Measurements from ENCODE around the gene GPC5. TPM values are rescaled to one million over a fixed set of nuclear protein-coding genes. Genes with fewer than 3 reads are reported as not detected.

GPC5 gene
- total and polyA plus RNA-seq, 2 of the 8 experiments (the other 6 are each of a cell fraction or from before 2014, with no cell fraction given) = 0.20 to 0.39 TPM

GRCh38 chr13:91375116-91375729, 23.2 kb upstream of the GPC5 start:
- H4K8ac ChIP-seq (ENCODE audit: extremely low read depth, insufficient read depth, low read length) = no peak overlapping the region
- no peak overlapping the region for H2BK12ac ChIP-seq (ENCODE audit: low read depth, low read length)
- WGBS, 2 experiments (ENCODE audit: extremely low coverage in 1 of 2, insufficient coverage in 1 of 2, insufficient read length in 1 of 2, insufficient replicate concordance in 2 of 2, low coverage in 1 of 2, low lambda C conversion rate in 2 of 2, missing lambda C conversion rate in 1 of 2) = 91% methylated on average over 4 of the region's 4 CpGs; no CpG with 5 or more reads in 1 of the 2 experiments
- H2BK15ac ChIP-seq (ENCODE audit: low read length) = no peak overlapping the region
- no peak overlapping the region for H3K23ac ChIP-seq (ENCODE audit: insufficient read length)
- no peak overlapping the region for H2AFZ ChIP-seq (ENCODE audit: low read length)
- ChIA-PET CTCF (ENCODE audit: partially characterized antibody) (interaction anchor here (0.6 to 3.6 kb wide), 12 partner anchors 14 to 407 kb away, joined by 3 to 27 read pairs (median 4); no protein-coding TSS in a partner anchor), POLR2A (ENCODE audit: partially characterized antibody) (interaction anchor here (1.2 kb wide), 2 partner anchors 16 to 17 kb away, joined by 3 read pairs; no protein-coding TSS in a partner anchor)
- no peak for DNase-seq (ENCODE audit: low read depth in 1 of 2, low spot score in 2 of 2)
- H3K9me3 ChIP-seq (ENCODE audit: insufficient read depth in 2 of 2, low read depth in 1 of 2, low read length in 1 of 2) = no peaks in the 10 kb centered on the region
- H3K56ac ChIP-seq (replicated peaks; ENCODE audit: insufficient read length, low read depth, low read length) = no peak overlapping the region
- no peaks in the 10 kb centered on the region for H3K79me2 ChIP-seq (ENCODE audit: control insufficient read depth in 1 of 2, insufficient read depth in 2 of 2, low read length in 2 of 2)
- no peak overlapping the region for H2BK20ac ChIP-seq (ENCODE audit: low read length)
- no peaks in the 10 kb centered on the region for H3K27me3 ChIP-seq (replicated peaks in 1 of 4; ENCODE audit: control insufficient read depth in 3 of 4, extremely low read depth in 1 of 4, insufficient read depth in 3 of 4, low read length in 3 of 4)
- H2AK5ac ChIP-seq (ENCODE audit: low read depth, low read length) = no peak overlapping the region
- no peaks in the 10 kb centered on the region; a peak in 2 of 7 replicates for H3K4me1 ChIP-seq (replicated peaks in 1 of 4; ENCODE audit: control insufficient read depth in 3 of 4, insufficient read depth in 4 of 4, low read length in 3 of 4)
- no peaks in the 10 kb centered on the region for H4K20me1 ChIP-seq (replicated peaks in 1 of 2; ENCODE audit: control insufficient read depth in 1 of 2, insufficient read depth in 2 of 2, low read length in 2 of 2)
- H4K91ac ChIP-seq (replicated peaks; ENCODE audit: insufficient read length, low read length) = no peak overlapping the region
- no peaks in the 10 kb centered on the region for H3K79me1 ChIP-seq (ENCODE audit: low read depth, low read length)
- H3K14ac ChIP-seq (ENCODE audit: insufficient read length) = no peak overlapping the region
- H2BK120ac ChIP-seq (replicated peaks; ENCODE audit: low read depth, low read length) = no peak overlapping the region
- H2BK5ac ChIP-seq (ENCODE audit: low read depth, low read length) = no peak overlapping the region
- TF ChIP-seq ASH2L (IDR thresholded peaks at IDR 0.05; ENCODE audit: low read length) (no peak), CTCF (IDR thresholded peaks at IDR 0.05; ENCODE audit: control extremely low read depth in 1 of 3, insufficient read depth in 1 of 3, low read depth in 1 of 3, low read length in 3 of 3) (peak; percentile 40 to 67 (median 58)), RAD21 (IDR thresholded peaks at IDR 0.05 in 1 of 2, conservative IDR thresholded peaks at IDR 0.05 in 1 of 2; ENCODE audit: low read depth in 2 of 2, low read length in 2 of 2) (peak; percentile 66 to 71)
- no peak overlapping the region for H3K4me2 ChIP-seq (ENCODE audit: insufficient read depth in 1 of 2, low read depth in 2 of 2, low read length in 2 of 2)
- no peak overlapping the region for H3K27ac ChIP-seq (ENCODE audit: low read depth, low read length)
- peak; percentile 81 for FAIRE-seq
- no peak overlapping the region for H4K5ac ChIP-seq (ENCODE audit: insufficient read length, low read depth, low read length)
- no peak overlapping the region for H3K4me3 ChIP-seq (ENCODE audit: extremely low read depth in 1 of 4, insufficient read depth in 2 of 4, low read depth in 3 of 4, low read length in 4 of 4)
- H3K9ac ChIP-seq (replicated peaks in 1 of 4; ENCODE audit: extremely low read depth in 1 of 4, low read depth in 3 of 4, low read length in 3 of 4) = no peak overlapping the region
- H3K36me3 ChIP-seq (ENCODE audit: control insufficient read depth in 2 of 4, insufficient read depth in 4 of 4, low read length in 3 of 4) = no peaks in the 10 kb centered on the region
- H3K23me2 ChIP-seq (ENCODE audit: low read depth, low read length) = no peaks in the 10 kb centered on the region
- no peak overlapping the region for H3K18ac ChIP-seq (ENCODE audit: extremely low read depth, low read length)
- no peak overlapping the region for H3K4ac ChIP-seq (replicated peaks; ENCODE audit: insufficient read length, low read depth, low read length)

All from H1 (cell line).